Panc1 (cell line): ENCODE measurements around the gene TMPRSS13.

Experiments
- CTCF ChIP-seq: fragments of 450-650 bp; IDR thresholded peaks from 2 replicates; pipeline ENCODE4 v1.5.1; 2017; ENCODE audit warnings: mild to moderate bottlenecking
- POLR2AphosphoS5 ChIP-seq: IDR thresholded peaks from 2 replicates; pipeline ENCODE4 v1.6.1; 2012; ENCODE audit warnings: mild to moderate bottlenecking, low read depth, low read length, moderate library complexity

GRCh38 chr11:117882311-117882905, 46.8 kb downstream of the TMPRSS13 start:
- TF ChIP-seq CTCF (no peak), POLR2AphosphoS5 (no peak)
